A172 (cell line): Measurements from ENCODE around the gene LIF. TPM values are rescaled to one million over a fixed set of nuclear protein-coding genes. Genes with fewer than 3 reads are reported as not detected.
A peak's percentile ranks its signal among the peaks of the same experiment; 100 is the strongest.
"Not testable (repeated sequence)": the region's sequence is repeated elsewhere in the genome, so short reads cannot be mapped to it uniquely, and the experiment has no call there.

ENCODE experiments used
- DNase-seq: peaks from one replicate; pipeline ENCODE4 v3.0.0-alpha.2; 2015; ENCODE audit warnings: low spot score
- total RNA-seq: library from RNA; depleted of rRNA; stranded (reverse); fragments of >200 nt; shearing (Covaris generic); gene quantifications from 2 replicates; pipeline ENCODE4 v1.2.3, GENCODE V29; 2014

Gene LIF
- total RNA-seq, 1 experiment from 2014 or later, result 25.4 TPM

DNA sequence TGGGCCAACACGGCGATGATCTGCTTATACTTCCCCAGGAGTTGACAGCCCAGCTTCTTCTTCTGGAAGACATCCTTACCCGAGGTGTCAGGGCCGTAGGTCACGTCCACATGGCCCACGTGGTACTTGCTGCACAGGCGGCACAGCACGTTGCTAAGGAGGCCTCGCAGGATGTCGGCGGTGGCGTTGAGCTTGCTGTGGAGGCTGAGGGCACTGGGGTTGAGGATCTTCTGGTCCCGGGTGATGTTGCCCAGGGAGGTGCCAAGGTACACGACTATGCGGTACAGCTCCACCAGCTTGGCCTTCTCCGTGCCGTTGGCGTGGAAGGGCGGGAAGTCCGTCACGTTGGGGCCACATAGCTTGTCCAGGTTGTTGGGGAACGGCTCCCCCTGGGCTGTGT, 2.9 kb downstream of the LIF start:
- DNase-seq, result no peak

DNA sequence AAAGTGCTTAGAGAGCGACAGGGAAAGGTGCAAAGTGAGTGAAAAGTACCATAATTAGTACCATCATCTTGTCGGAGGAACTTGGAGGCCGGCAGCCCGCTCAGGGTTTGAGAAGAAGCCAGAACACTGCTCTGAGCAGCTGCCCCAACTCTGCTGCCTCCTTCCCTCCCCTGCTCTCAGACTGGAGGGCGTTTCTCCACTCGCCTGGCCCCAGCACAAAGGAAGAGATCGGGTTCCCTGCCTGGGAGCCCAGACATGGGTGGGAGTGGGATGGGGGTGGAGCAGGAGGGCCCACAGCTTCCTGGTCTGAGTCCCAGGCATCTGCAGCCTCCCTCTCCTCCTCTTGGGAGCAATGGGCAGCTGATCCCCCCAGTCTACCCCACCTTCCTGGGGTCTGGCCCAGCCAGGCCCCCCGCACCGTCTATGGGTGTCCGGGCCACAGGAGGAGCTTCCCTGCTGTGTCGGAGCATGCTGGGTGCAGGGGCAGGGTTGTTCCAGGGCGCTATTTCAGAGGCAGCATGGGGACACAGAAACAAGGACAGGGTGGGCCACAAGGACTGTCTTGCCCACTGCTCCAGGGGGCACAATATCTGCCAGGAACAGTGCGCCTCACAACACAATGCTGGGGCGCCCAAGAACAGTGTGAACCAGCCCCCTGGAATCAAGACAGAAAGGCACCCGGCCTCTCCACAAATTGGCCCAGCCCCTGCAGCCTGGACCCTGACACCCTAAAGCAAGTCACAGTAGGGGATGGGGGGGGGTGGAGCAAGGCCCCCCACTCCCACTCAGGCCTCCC, 4.8 kb downstream of the LIF start:
- no peak for DNase-seq

DNA sequence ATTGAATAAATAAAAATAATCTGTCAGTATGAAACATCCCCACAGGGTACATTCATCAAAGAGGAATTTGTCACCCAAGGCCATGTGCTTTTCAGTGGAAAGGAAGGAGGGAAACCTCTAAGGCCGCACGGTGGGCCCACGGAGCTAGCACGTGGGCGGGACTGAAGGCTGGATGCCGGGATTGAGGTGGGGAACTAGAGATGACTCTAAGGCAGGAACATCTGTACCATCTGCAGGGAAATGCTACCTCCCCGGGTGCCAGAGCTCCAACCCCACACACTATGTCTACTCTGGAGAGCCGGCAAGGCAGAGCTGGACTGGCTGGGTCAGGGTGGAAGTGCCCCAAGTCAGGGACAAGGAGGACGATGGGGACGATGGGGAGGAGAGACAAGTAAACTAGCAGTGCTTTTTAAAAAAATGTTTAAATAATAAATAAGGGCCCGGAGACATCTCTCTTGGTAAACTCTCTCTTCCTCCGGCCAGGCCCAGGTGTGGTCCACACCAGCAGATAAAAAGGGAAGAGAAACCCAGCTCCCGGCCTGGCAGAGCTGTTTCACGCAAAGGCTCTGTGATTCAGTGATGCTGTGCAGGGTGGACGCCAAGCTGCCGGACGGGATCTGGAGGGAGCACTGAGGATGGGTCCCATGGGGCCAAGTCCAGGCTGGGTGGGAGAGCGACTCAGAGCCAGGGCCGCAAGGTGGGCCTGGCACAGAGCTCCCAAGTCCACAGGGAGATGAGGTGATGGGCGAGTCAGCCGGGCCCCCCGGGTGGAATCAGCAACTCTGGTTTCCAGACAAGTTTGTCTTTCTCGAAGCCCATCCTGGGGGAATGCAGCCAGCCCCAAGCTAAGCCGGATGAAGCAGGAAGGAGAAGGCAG, 5.8 kb downstream of the LIF start:
- no peak for DNase-seq

- no peak for DNase-seq
These were observed 6.8 kb downstream of the LIF start for GRCh38 chr22:30239488-30240405.

DNA sequence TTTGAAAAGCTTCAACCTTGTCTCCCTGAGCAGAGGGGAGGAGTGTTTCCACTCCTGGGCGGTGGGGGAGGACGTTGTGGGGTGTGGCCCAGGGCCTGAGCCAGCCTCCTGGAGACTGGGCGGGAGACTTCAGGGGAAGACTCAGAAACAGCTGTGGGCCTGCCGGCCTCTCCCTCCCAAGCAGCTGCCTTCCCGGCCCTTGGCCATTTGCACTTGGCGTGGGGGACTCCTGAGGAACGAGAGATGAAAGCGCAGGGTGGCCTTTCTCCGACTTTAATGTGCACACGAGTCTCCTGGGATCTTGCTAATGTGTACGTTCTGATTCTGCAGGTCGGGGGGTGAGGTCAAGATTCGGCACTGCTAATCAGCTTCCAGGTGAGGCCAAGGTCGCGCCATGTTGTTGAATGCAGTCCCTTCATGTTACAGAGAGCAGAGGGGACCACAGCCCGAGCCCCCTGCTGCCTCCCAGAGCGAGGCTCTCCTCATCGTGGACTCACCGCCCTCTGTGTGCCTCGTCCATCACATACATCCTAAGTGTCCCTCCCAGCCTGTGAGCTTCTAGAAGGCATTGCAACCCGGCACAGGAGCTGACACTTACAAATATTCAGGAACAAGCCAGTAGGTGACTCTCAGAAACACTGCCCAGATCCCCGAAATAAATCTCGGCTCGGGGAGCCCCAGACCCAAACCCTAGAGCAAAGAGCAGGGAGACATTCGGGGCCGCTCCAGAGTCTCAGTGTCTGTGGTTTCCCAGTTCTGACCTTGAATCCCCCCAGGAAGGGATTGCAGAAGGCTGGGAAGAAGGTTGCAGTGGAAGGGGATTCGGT, 7.7 kb downstream of the LIF start:
- peak; percentile 86 for DNase-seq

DNA sequence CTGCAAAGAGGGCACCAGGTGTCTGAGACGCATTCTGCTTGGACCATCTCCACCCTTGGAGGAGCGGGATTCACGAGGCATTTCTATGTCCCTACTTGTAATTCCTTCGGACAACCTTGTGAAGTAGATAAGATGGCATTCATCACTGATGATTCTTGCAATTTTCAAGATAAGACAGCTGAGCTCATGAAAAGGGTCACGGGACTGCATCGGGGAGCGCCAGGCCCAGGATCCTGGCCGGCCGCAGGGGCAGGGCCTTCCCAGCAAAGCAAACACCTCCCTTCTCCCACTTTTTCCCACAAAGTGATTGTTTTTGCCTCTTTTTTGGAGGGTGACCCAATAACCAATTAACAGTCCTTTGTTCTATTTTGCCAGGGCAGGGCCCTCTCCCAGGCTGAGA, 8.4 kb downstream of the LIF start:
- DNase-seq, result peak; percentile 74

DNA sequence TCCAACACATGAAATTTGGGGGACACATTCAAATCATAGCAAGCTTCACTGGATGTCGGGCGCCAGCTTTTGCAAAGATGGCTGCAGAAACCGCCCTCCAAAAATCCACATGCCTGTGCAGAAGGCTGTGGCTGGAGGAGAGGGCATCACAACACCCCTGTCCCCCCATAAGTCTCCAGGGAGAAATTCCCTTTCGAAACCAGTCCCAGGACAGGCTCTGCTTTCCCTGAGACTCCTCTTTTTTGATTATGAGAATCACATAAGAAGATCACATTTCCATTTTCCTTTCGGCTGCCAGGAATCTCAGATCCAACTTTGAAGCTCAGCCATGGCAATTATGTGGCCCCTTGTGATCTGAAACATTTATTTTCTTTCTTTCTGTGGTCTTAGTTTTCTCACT, 9.7 kb downstream of the LIF start:
- no peak for DNase-seq

DNA sequence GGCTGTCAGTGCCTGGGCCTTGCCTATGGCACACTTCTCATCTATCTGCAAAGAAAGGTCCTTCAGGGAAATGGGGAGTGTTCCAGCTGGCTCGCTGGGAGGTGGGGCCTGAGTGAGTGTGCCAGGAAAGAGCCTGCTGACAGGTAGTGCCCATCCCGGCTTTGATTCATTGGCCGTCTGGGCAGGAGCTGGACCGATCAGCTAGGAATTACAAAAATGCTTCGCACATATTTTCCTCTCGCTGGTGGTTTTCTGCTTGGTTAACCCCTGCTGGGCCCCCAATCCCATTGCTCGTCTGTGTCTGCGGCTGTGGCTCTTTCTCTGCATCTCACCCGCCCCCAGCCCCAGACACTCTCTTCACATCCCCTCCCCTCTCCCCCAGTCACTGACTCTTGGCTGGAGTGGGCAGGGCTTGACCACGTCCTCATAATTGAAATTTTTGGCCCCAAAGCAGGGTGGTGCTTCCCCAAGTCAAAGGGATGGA, 10.8 kb downstream of the LIF start:
- DNase-seq, result peak; percentile 98

DNA sequence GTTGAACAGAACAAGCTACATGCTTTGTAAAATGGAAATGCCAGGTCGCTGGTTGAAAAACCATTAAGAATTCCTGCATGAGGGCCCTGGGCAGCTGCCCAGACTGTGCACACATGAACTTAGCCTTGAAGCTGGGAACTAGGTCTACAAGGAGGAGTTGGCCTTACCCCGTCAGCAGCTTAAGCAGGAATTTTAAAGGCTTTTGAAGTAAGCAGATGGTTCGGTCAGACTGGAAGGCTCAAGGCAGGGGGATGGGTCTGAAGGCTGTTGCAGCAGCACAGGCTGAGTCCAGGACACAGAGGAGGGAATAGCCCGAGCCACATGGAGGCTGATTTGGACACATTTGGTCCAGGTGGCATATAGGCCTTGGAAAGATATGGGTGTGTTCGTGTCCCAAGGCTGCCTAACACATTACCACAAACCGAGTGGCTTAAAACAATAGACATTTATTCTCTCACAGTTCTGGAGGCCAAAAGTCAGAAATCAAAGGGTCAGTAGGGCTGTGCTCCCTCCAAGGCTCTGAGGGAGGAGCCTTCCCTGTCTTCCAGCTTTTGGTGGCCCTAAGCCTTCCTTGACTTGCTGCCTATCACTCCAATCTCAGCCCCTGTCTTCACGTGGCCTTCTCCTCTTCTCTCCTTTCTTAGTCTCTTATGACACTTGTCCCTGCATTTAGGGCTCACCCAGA, 11.6 kb downstream of the LIF start:
- peak; percentile 77 for DNase-seq

GRCh38 chr22:30234325-30234724, 12.2 kb downstream of the LIF start:
- DNase-seq, result not testable (repeated sequence)

GRCh38 chr22:30233582-30233981, 13.0 kb downstream of the LIF start:
- DNase-seq, result no peak

- no peak for DNase-seq
These were observed 13.8 kb downstream of the LIF start for GRCh38 chr22:30232716-30233218.

DNA sequence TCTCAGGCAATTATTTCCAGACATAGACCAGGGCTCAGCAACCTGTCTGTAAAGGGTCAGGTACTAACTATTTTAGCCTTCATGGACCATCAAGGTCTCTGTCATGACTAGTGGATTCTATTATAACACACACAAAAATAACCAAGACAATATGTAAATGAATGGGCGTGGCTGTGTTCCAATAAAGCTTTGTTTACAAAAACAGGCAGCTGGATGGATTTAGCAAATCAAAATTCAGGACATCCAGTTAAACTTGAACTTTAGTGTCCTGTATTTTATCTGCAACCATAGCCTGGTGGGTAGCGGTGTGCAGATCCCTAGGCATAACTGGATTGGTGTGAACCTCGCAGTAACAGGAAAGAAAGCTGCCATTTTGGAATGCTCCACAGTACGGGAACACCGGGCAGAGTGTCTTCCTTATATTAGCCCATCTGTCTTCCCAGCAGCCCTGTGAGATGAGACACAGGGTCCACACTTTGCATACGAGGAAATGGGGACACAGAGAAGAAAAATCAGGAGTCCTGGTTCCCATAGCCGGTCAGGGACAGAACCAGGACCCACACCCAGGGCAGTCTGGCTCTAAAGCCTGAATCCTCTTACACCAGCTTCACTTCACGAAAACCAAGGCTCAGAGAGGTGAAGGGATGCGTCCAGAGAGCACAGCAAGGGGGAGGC, 15.6 kb downstream of the LIF start:
- no peak for DNase-seq

GRCh38 chr22:30230330-30230729, 16.2 kb downstream of the LIF start:
- DNase-seq, result no peak

- DNase-seq, result peak; percentile 96
These were observed 17.8 kb downstream of the LIF start for GRCh38 chr22:30228509-30229359.

DNA sequence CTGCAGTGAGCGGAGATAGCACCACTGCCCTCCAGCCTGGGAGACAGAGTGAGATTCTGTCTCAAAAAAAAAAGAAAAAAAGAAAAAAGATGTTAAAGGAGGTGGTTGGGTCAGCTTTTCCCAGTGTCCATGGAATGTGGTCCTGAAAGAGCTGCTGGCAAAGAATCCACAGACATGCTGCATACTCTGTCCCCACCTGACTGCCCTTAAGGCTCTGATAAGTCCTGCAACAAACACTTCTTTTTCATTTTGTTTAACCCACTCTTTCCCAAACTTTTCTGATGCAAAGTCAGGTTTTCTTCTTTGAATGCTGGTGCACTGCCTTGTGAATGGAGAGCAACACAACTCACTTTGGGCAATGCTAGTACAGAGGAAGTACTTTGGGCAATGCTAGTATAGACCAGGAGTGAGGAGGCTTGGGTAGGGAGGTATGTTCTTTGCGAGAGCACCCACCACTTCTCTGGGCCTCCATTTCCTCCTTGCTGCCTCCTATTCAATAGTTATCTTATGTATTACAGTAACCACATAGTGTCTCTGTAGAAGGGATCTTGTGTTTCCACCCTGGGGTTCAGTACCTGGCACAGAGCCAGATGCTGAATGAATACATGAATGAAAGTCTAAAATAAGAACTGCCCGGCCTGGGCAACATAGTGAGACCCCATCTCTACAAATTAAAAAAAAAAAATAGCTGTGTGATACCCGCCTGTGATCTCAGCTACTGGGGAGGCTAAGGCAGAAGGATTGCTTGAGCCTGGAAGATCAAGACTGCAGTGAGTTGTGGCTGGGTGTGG, 18.9 kb downstream of the LIF start:
- DNase-seq, result no peak

- peak; percentile 88 for DNase-seq
These were observed 20.2 kb downstream of the LIF start for GRCh38 chr22:30226192-30226832.
